ENCODE measurements around the gene FAM98C. TPM values are rescaled to one million over a fixed set of nuclear protein-coding genes. Genes with fewer than 3 reads are reported as not detected.

FAM98C gene
- total RNA-seq, 4 donors from 2014 or later: 28.9 to 76.8 (median 48.1) TPM

DNA sequence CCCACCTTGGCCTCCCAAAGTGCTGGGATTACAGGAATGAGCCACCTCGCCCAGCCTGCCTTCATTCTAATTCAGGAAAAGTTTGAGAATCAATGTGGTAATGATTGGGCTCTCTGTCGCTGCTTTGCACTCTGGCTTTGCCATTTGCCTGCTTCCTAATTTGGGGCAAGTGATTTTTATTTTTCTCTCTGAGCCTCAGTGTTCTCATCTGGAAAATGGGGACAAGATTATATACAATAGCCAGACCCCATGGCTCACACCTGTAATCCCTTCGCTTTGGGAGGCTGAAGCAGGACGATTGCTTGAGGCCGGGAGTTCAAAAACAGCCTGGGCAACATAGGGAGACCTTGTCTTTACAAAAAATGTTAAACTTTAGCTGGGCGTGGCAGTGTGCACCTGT, 34.4 kb downstream of the FAM98C start:
- Histone ChIP-seq H3K36me3 (no peaks in the 10 kb centered on the region), H3K27ac (no peak overlapping the region), H3K9me3 (no peaks in the 10 kb centered on the region), H3K27me3 (peaks cover 0 to 13% of the 10 kb centered on the region in 2 donors), H3K4me3 (no peak overlapping the region), H3K4me1 (no peaks in the 10 kb centered on the region)
- TF ChIP-seq, protein P1, sequence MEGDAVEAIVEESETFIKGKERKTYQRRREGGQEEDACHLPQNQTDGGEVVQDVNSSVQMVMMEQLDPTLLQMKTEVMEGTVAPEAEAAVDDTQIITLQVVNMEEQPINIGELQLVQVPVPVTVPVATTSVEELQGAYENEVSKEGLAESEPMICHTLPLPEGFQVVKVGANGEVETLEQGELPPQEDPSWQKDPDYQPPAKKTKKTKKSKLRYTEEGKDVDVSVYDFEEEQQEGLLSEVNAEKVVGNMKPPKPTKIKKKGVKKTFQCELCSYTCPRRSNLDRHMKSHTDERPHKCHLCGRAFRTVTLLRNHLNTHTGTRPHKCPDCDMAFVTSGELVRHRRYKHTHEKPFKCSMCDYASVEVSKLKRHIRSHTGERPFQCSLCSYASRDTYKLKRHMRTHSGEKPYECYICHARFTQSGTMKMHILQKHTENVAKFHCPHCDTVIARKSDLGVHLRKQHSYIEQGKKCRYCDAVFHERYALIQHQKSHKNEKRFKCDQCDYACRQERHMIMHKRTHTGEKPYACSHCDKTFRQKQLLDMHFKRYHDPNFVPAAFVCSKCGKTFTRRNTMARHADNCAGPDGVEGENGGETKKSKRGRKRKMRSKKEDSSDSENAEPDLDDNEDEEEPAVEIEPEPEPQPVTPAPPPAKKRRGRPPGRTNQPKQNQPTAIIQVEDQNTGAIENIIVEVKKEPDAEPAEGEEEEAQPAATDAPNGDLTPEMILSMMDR (IDR thresholded peaks at IDR 0.05): no peak
- TF ChIP-seq POLR2A (IDR thresholded peaks at IDR 0.05): no peak
- no peak for DNase-seq

DNA sequence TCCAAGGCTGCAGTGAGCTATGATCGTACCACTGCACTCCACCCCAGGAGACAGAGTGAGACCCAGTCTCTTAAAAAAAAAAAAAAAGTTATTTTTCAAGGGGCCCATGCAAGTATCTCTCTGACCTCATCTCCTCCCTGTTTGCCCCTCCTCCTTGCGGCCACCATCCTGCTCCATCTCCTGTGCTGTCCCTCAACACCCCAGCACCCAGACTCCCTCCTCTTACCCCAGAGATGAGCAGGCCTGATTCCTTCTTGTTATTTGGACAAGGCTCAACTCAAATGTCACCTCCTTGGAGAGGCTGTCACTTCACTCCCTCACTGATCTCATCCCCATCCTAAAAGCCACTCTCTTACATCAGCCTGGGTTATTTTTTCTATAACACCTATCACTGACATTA, 35.0 kb downstream of the FAM98C start:
- no peaks in the 10 kb centered on the region for H3K4me1 ChIP-seq
- peaks cover 0 to 13% of the 10 kb centered on the region in 2 donors for H3K27me3 ChIP-seq

DNA sequence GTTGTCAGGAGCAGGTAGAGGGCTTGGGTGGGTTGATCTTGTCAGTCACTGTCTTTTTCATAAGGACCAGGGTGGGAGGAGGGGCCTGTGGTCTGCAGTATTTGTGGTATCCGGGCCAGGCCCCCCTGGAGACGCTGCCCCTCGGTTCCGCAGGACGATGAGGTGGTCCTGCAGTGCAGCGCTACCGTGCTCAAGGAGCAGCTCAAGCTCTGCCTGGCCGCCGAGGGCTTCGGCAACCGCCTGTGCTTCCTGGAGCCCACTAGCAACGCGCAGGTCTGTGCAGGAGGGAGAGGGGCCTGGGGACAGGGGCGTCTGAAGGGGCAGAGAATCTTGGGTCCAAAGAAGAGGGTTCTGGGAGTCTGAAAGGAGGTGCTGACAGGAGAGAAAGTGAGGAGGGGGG, 37.7 kb downstream of the FAM98C start:
- DNase-seq: no peak
- Histone ChIP-seq H3K36me3 (no peaks in the 10 kb centered on the region), H3K4me3 (no peak overlapping the region), H3K4me1 (no peaks in the 10 kb centered on the region), H3K9me3 (no peaks in the 10 kb centered on the region), H3K27me3 (no peaks in the 10 kb centered on the region), H3K27ac (no peak overlapping the region)
- TF ChIP-seq, protein P1 (IDR thresholded peaks at IDR 0.05): no peak
- TF ChIP-seq POLR2A (IDR thresholded peaks at IDR 0.05): no peak

More for the DNA sequence above, 35.0 kb downstream of the FAM98C start:
- Histone ChIP-seq H3K9me3 (no peaks in the 10 kb centered on the region), H3K36me3 (no peaks in the 10 kb centered on the region), H3K27ac (no peak overlapping the region), H3K4me3 (no peak overlapping the region)
- DNase-seq: no peak
- TF ChIP-seq POLR2A (IDR thresholded peaks at IDR 0.05): no peak
- TF ChIP-seq, protein P1 (IDR thresholded peaks at IDR 0.05): no peak

DNA sequence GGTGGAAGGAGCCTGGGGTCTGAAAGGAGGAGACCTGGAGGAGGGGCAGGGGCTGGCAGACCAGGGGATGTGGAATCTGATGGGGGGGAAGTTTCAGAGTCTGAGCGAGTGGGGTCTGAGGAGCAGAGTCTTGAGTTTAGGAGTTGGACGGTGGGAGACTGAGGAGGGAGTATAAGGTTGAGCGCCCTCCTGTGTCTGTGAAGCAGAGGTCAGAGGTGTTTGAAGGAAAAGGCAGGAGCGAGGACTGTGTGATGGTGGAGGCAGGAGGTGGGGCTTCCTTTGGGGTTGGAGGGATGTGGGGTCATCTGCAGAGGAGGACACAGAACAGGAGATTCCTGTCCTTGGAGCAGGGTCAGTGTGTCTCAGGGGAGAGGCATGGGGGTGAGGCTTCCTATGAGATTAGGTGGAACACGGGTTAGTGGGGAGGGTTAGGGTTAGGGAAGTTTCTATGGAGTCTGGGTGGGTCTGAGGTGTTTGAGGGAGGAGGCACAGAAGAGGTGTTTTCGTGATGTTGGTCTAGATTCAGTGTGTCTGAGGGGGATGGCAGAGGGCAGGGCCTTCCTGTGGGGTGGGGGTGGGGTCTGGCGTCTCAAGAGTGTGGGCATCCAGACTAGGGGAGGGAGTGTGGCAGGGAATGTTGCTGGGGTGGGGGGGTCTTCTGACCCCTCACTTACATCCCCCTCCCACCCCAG, 38.9 kb downstream of the FAM98C start:
- no peaks in the 10 kb centered on the region for H3K9me3 ChIP-seq
- no peak for DNase-seq
- TF ChIP-seq, protein P1 (IDR thresholded peaks at IDR 0.05): no peak
- no peak for TF ChIP-seq POLR2A (IDR thresholded peaks at IDR 0.05)
- H3K4me1 ChIP-seq: no peaks in the 10 kb centered on the region
- no peak overlapping the region for H3K4me3 ChIP-seq
- no peaks in the 10 kb centered on the region for H3K36me3 ChIP-seq
- no peak overlapping the region for H3K27ac ChIP-seq
- H3K27me3 ChIP-seq: no peaks in the 10 kb centered on the region

DNA sequence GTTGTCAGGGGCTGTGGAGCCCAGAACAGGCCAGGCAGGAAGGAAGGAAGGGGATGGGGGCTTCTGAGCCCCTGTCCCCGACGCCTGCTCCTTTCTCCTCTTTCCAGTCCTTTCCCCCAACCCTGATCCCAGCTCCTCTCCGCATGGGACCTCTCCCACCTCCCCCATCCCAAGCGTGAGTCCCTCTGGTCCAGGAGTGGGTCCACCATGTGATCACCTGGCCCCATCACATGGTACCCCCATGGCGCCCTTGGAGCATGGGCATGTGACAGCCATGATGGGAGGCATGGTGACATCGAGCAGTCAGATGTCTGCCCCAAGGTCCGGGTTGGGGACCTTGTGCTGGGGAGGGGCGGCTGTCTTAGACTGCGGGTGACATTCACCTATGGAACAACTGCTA, 39.8 kb downstream of the FAM98C start:
- H3K9me3 ChIP-seq: no peaks in the 10 kb centered on the region
- no peak for DNase-seq
- H3K36me3 ChIP-seq: no peaks in the 10 kb centered on the region
- H3K27ac ChIP-seq: no peak overlapping the region
- TF ChIP-seq, protein P1 (IDR thresholded peaks at IDR 0.05): no peak
- TF ChIP-seq POLR2A (IDR thresholded peaks at IDR 0.05): no peak
- no peak overlapping the region for H3K4me3 ChIP-seq
- H3K27me3 ChIP-seq: no peaks in the 10 kb centered on the region
- no peaks in the 10 kb centered on the region for H3K4me1 ChIP-seq

All from Peyer's patch (tissue), 4 donors.